GM13977 (cell line): ENCODE results near the gene DCT.
"Not testable (repeated sequence)": the region's sequence is repeated elsewhere in the genome, so short reads cannot be mapped to it uniquely, and the experiment has no call there.

Experiments used
- DNase-seq: peaks from one replicate; pipeline ENCODE4 v3.0.0; 2012; ENCODE audit warnings: low spot score
- CTCF ChIP-seq: IDR thresholded peaks from 2 replicates; pipeline ENCODE4 v1.5.1; 2012; ENCODE audit warnings: mild to moderate bottlenecking, control low read depth; ENCODE audit not compliant: insufficient read depth; ENCODE audit errors: extremely low read depth, missing control alignments
- in situ Hi-C: fragments of 300-500 bp; cut with MboI; formaldehyde crosslinking; loops from one replicate; pipeline ENCODE4 v1.12.0; 2022; ENCODE audit warnings: low sequenced_read_pairs, low pct_unique_long_range_greater_than_20kb, mixed read lengths, inconsistent platforms; ENCODE audit not compliant: unreplicated experiment

Gene DCT

GRCh38 chr13:94515374-94515773 lies 35.9 kb upstream of the DCT start:
- no peak for TF ChIP-seq CTCF
- DNase-seq, result no peak
- in situ Hi-C loops, result no loop called here

GRCh38 chr13:94513026-94513425 lies 33.5 kb upstream of the DCT start:
- in situ Hi-C loops, result no loop called here
- DNase-seq, result no peak
- no peak for TF ChIP-seq CTCF

GRCh38 chr13:94505730-94506129 lies 26.2 kb upstream of the DCT start:
- DNase-seq, result no peak
- TF ChIP-seq CTCF, result no peak
- in situ Hi-C loops, result no loop called here

- in situ Hi-C loops, result no loop called here
- DNase-seq, result no peak
- no peak for TF ChIP-seq CTCF
These were observed 24.4 kb upstream of the DCT start for GRCh38 chr13:94503851-94504250.

- DNase-seq, in situ Hi-C loops: not testable (repeated sequence)
These were observed 19.3 kb upstream of the DCT start for GRCh38 chr13:94498831-94499230.

GRCh38 chr13:94495806-94496205 lies 16.3 kb upstream of the DCT start:
- no peak for TF ChIP-seq CTCF
- in situ Hi-C loops, result no loop called here
- no peak for DNase-seq

GRCh38 chr13:94494026-94494425 lies 14.5 kb upstream of the DCT start:
- in situ Hi-C loops, result no loop called here
- TF ChIP-seq CTCF, result no peak
- no peak for DNase-seq
